ENCODE results near the gene EPHA5. TPM values are rescaled to one million over a fixed set of nuclear protein-coding genes. Genes with fewer than 3 reads are reported as not detected.

EPHA5 gene
- polyA plus RNA-seq, 1 donor (not counting 4 experiments of a cell fraction or from before 2014, with no cell fraction given), result not detected

GRCh38 chr4:65599340-65599739, 70.9 kb downstream of the EPHA5 start:
- DNase-seq (ENCODE audit: low read depth, low spot score) (no peak), FAIRE-seq (no peak)
- no peak overlapping the region for H2AFZ ChIP-seq (ENCODE audit: control insufficient read depth, low read length)
- H3K27me3 ChIP-seq (ENCODE audit: control insufficient read depth, extremely low read depth, insufficient read depth, low read length), result no peaks in the 10 kb centered on the region
- H3K9me3 ChIP-seq (ENCODE audit: control insufficient read depth, low read depth, low read length), result no peaks in the 10 kb centered on the region
- TF ChIP-seq EZH2 (IDR thresholded peaks at IDR 0.05; ENCODE audit: low read length), result no peak
- TF ChIP-seq CTCF (optimal IDR thresholded peaks at IDR 0.05 in 1 of 3, IDR thresholded peaks at IDR 0.05 in 1 of 3, conservative IDR thresholded peaks at IDR 0.05 in 1 of 3; ENCODE audit: extremely low read depth in 1 of 3, insufficient read depth in 2 of 3, low read length in 3 of 3), result no peak
- H4K20me1 ChIP-seq (ENCODE audit: control insufficient read depth, extremely low read depth, insufficient read depth, low read length), result no peaks in the 10 kb centered on the region
- H3K4me3 ChIP-seq (ENCODE audit: control insufficient read depth in 2 of 3, extremely low read depth in 1 of 3, insufficient read depth in 2 of 3, low read depth in 1 of 3, low read length in 3 of 3), result no peak overlapping the region
- H3K4me1 ChIP-seq (ENCODE audit: control insufficient read depth, extremely low read depth, insufficient read depth, low read length), result no peaks in the 10 kb centered on the region
- H3K9me1 ChIP-seq (ENCODE audit: control insufficient read depth, extremely low read depth, insufficient read depth, low read length), result no peaks in the 10 kb centered on the region
- H3K36me3 ChIP-seq (ENCODE audit: control insufficient read depth in 2 of 2, extremely low read depth in 1 of 2, insufficient read depth in 2 of 2, low read length in 2 of 2), result no peaks in the 10 kb centered on the region
- H3K27ac ChIP-seq (ENCODE audit: control insufficient read depth, insufficient read depth, low read length), result no peak overlapping the region
- dilution Hi-C loops (cut with MboI; ENCODE audit: extremely low pct_ligation_motif_present, low sequenced_read_pairs), result no loop called here
- no peak overlapping the region for H3K4me2 ChIP-seq (ENCODE audit: control insufficient read depth, extremely low read depth, insufficient read depth, low read depth, low read length)
- H3K9ac ChIP-seq (ENCODE audit: control insufficient read depth, extremely low read depth, insufficient read depth, low read length), result no peak overlapping the region
- no peaks in the 10 kb centered on the region for H3K79me2 ChIP-seq (ENCODE audit: control insufficient read depth, insufficient read depth, low read length)

GRCh38 chr4:65597697-65598096, 72.6 kb downstream of the EPHA5 start:
- H3K9ac ChIP-seq (ENCODE audit: control insufficient read depth, extremely low read depth, insufficient read depth, low read length), result no peak overlapping the region
- no peak overlapping the region for H3K4me2 ChIP-seq (ENCODE audit: control insufficient read depth, extremely low read depth, insufficient read depth, low read depth, low read length)
- no peak for DNase-seq (ENCODE audit: low read depth, low spot score)
- no peak overlapping the region for H3K27ac ChIP-seq (ENCODE audit: control insufficient read depth, insufficient read depth, low read length)
- no peaks in the 10 kb centered on the region for H3K36me3 ChIP-seq (ENCODE audit: control insufficient read depth in 2 of 2, extremely low read depth in 1 of 2, insufficient read depth in 2 of 2, low read length in 2 of 2)
- no peaks in the 10 kb centered on the region for H3K9me3 ChIP-seq (ENCODE audit: control insufficient read depth, low read depth, low read length)
- no peak for FAIRE-seq
- H3K9me1 ChIP-seq (ENCODE audit: control insufficient read depth, extremely low read depth, insufficient read depth, low read length), result no peaks in the 10 kb centered on the region
- no peaks in the 10 kb centered on the region for H3K4me1 ChIP-seq (ENCODE audit: control insufficient read depth, extremely low read depth, insufficient read depth, low read length)
- no peaks in the 10 kb centered on the region for H3K79me2 ChIP-seq (ENCODE audit: control insufficient read depth, insufficient read depth, low read length)
- H3K27me3 ChIP-seq (ENCODE audit: control insufficient read depth, extremely low read depth, insufficient read depth, low read length), result no peaks in the 10 kb centered on the region
- TF ChIP-seq CTCF (optimal IDR thresholded peaks at IDR 0.05 in 1 of 3, IDR thresholded peaks at IDR 0.05 in 1 of 3, conservative IDR thresholded peaks at IDR 0.05 in 1 of 3; ENCODE audit: extremely low read depth in 1 of 3, insufficient read depth in 2 of 3, low read length in 3 of 3) (no peak), EZH2 (IDR thresholded peaks at IDR 0.05; ENCODE audit: low read length) (no peak)
- H2AFZ ChIP-seq (ENCODE audit: control insufficient read depth, low read length), result no peak overlapping the region
- no peak overlapping the region for H3K4me3 ChIP-seq (ENCODE audit: control insufficient read depth in 2 of 3, extremely low read depth in 1 of 3, insufficient read depth in 2 of 3, low read depth in 1 of 3, low read length in 3 of 3)
- dilution Hi-C loops (cut with MboI; ENCODE audit: extremely low pct_ligation_motif_present, low sequenced_read_pairs), result no loop called here
- no peaks in the 10 kb centered on the region for H4K20me1 ChIP-seq (ENCODE audit: control insufficient read depth, extremely low read depth, insufficient read depth, low read length)

Data from keratinocyte (primary cell).